PC-3 (cell line): ENCODE data around the gene ZSCAN12. TPM values are rescaled to one million over a fixed set of nuclear protein-coding genes. Genes with fewer than 3 reads are reported as not detected.
A peak's percentile ranks its signal among the peaks of the same experiment; 100 is the strongest.
"Not testable (repeated sequence)": the region's sequence is repeated elsewhere in the genome, so short reads cannot be mapped to it uniquely, and the experiment has no call there.

Experiments used
- ATAC-seq: fragments of 200-7000 bp; cut with Tn5 transposase; 2 replicates; pipeline ENCODE4 v1.9.1; 2020; ENCODE audit warnings: mild to moderate bottlenecking, moderate library complexity
- Bru-seq: library from RNA; stranded (reverse); fragments of 400-500 nt; gene quantifications from one replicate; lab custom pipeline; 2021; lab: Mats Ljungman, UMichigan
- BruChase-seq, 2 experiments: library from RNA; stranded (reverse); fragments of 400-500 nt; gene quantifications; one replicate each; lab custom pipeline; 2021; lab: Mats Ljungman, UMichigan
- BruUV-seq: library from RNA; stranded (reverse); fragments of 400-500 nt; replicated peaks from 2 replicates; lab custom pipeline; 2021; lab: Mats Ljungman, UMichigan
- CTCF ChIA-PET: fragments of 300-600 bp; sonication (Branson Sonifier 250); formaldehyde crosslinking; loops from one replicate; lab custom pipeline; 2022; ENCODE audit warnings: antibody characterized with exemption; lab: Charles Lee
- POLR2A ChIA-PET: fragments of 300-600 bp; sonication (Branson Sonifier 250); formaldehyde crosslinking; loops from one replicate; lab custom pipeline; 2022; ENCODE audit warnings: antibody characterized with exemption; ENCODE audit not compliant: unreplicated experiment; lab: Charles Lee
- DNase-seq: peaks from one replicate; pipeline ENCODE4 v3.0.0-alpha.2; 2015
- H2AFZ ChIP-seq: fragments of 300-600 bp; sonication (generic); 2 replicates; pipeline ENCODE4 v1.6.0; 2016; ENCODE audit warnings: antibody characterized with exemption, low read length
- H3F3A ChIP-seq: fragments of 300-600 bp; sonication (generic); one replicate; pipeline ENCODE4 v1.6.0; 2017; ENCODE audit warnings: antibody characterized with exemption, low read length, control low read depth, mild to moderate bottlenecking; ENCODE audit not compliant: unreplicated experiment
- H3K27ac ChIP-seq: fragments of 300-600 bp; sonication (generic); 2 replicates; pipeline ENCODE4 v1.5.1; 2016; ENCODE audit warnings: mild to moderate bottlenecking, low read length
- H3K27me3 ChIP-seq: fragments of 300-600 bp; sonication (generic); 2 replicates; pipeline ENCODE4 v1.6.1; 2016; ENCODE audit warnings: low read length, mixed read lengths
- H3K36me3 ChIP-seq: fragments of 300-600 bp; sonication (generic); 2 replicates; pipeline ENCODE4 v1.6.1; 2016; ENCODE audit warnings: low read depth, mixed run types, low read length, mixed read lengths
- H3K4me1 ChIP-seq: fragments of 300-600 bp; sonication (generic); 2 replicates; pipeline ENCODE4 v1.5.1; 2016; ENCODE audit warnings: low read length; ENCODE audit not compliant: insufficient read depth
- H3K4me2 ChIP-seq: fragments of 300-600 bp; sonication (generic); 2 replicates; pipeline ENCODE4 v1.6.0; 2016; ENCODE audit warnings: low read length
- H3K4me3 ChIP-seq: fragments of 300-600 bp; sonication (generic); 2 replicates; pipeline ENCODE4 v1.5.1; 2016; ENCODE audit warnings: mild to moderate bottlenecking, low read length, mixed read lengths
- H3K79me2 ChIP-seq: fragments of 300-600 bp; sonication (generic); 2 replicates; pipeline ENCODE4 v1.6.1; 2017; ENCODE audit warnings: low read length, mixed read lengths
- H3K9ac ChIP-seq: fragments of 300-600 bp; sonication (generic); 2 replicates; pipeline ENCODE4 v1.6.0; 2016; ENCODE audit warnings: mild to moderate bottlenecking, low read length
- H3K9me2 ChIP-seq: fragments of 300-600 bp; sonication (generic); replicated peaks from 2 replicates; pipeline ENCODE4 v1.6.1; 2016; ENCODE audit warnings: mixed run types, low read length, mixed read lengths
- H3K9me3 ChIP-seq: fragments of 300-600 bp; sonication (generic); 2 replicates; pipeline ENCODE4 v1.6.1; 2016; ENCODE audit warnings: low read length, mixed read lengths
- H4K20me1 ChIP-seq: fragments of 300-600 bp; sonication (generic); 2 replicates; pipeline ENCODE4 v1.6.1; 2016; ENCODE audit warnings: low read length, mixed read lengths
- EZH2 ChIP-seq: fragments of 300-600 bp; sonication (generic); IDR thresholded peaks from one replicate; pipeline ENCODE4 v1.6.1; 2017; ENCODE audit warnings: antibody characterized with exemption, mild to moderate bottlenecking, low read length; ENCODE audit not compliant: unreplicated experiment
- EZH2phosphoT487 ChIP-seq: fragments of 300-600 bp; sonication (generic); IDR thresholded peaks from 2 replicates; pipeline ENCODE4 v1.6.1; 2018; ENCODE audit warnings: mild to moderate bottlenecking, antibody characterized with exemption, low read length, borderline replicate concordance
- intact Hi-C: fragments of 100-400 bp; cut with micrococcal nuclease; formaldehyde crosslinking; loops from 2 replicates; pipeline ENCODE4 v1.9.0; 2023
- long read RNA-seq: library from polyadenylated mRNA; unstranded; transcript quantifications from one replicate; pipeline ENCODE4 v2.0.0, GENCODE V29; 2021; ENCODE audit not compliant: unreplicated experiment
- total RNA-seq: library from RNA; depleted of rRNA; stranded (reverse); fragments of >200 nt; gene quantifications from 2 replicates; pipeline ENCODE4 v1.2.3, GENCODE V29; 2014; rRNA removed
- TF ChIP-seq, protein P1 (sequence below): fragments of 300-600 bp; sonication (generic); conservative IDR thresholded peaks from 2 replicates; pipeline ENCODE4 v1.5.1; 2017; ENCODE audit warnings: antibody characterized with exemption, low read depth, mild to moderate bottlenecking, low read length

The ZSCAN12 gene
- total RNA-seq, result 0.58 and 0.95 TPM in 2 replicates
- Bru-seq, nascent RNA, result percentile 40 among the genes with signal in this experiment
- percentile 35 among the genes with signal in this experiment for BruChase-seq, experiment 1, labeled RNA remaining after a 6-hour chase
- BruChase-seq, experiment 2, labeled RNA remaining after a 2-hour chase, result percentile 41 among the genes with signal in this experiment
- long read RNA-seq, partial matches to known transcripts, result 0 of 6 reads
- long read RNA-seq, other reads (novel, unspliced or antisense), result 6 of 6 reads

DNA sequence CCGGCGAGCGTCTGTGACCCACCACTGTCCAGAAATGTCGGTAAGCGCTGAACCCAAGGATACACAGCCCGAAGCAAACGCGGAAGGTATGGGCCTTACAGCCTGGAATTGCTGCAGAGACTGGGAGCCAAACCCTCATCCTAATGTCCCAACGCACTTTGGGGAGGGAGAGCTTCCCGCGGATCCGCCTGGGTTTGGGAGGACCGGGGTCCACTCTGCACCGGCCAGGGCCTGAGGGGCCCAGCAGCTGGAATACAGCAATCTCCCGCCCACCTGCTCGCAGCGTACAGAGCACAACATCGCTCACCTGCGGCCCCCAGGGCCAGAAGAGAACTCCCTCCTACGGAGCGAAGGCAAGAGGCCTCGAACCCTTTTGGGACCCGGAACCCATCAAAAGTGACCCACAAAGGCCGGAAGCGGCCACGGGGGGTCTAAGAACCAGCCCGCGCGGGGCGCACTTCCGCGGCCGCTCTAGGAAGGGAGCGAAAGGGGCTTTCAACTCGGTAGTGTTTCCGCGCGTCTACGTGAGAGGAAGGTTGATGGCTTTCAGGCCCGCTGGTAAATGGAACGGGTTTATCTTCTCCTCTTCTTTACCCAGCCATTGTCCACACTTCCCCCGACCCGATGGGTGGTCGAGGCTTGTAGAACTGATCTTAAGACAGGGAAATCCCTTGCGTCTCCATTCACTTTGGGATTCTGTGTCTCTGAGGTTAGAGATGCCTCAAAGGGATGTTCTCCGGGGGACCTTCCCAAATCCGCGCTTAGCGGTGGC lies at the start of gene ZSCAN12:
ZSCAN12 (minus strand) TSS at position 398 of the 772 bp plus-strand sequence. CDS start 1,342 bp downstream, outside the sequence.
- CTCF ChIA-PET, result no interaction called here
- no TSS peak for BruUV-seq
- Histone ChIP-seq H2AFZ (no peak within 1 kb of the TSS), H3K79me2 (no peaks in the 10 kb centered on the region), H3K9ac (no peak within 1 kb of the TSS), H3K4me1 (peaks cover 7% of the 10 kb centered on the region), H3F3A (no peaks in the 10 kb centered on the region), H3K36me3 (no peaks in the 10 kb centered on the region), H3K9me3 (no peaks in the 10 kb centered on the region), H3K27me3 (no peaks in the 10 kb centered on the region), H3K4me3 (no peak within 1 kb of the TSS), H3K9me2 (no peaks in the 10 kb centered on the region), H3K27ac (no peak within 1 kb of the TSS), H4K20me1 (no peaks in the 10 kb centered on the region), H3K4me2 (no peak within 1 kb of the TSS)
- intact Hi-C loops, result loop anchor here (10.0 kb wide), 1 partner anchor 185 kb away; a partner anchor contains a TSS
- ATAC-seq (no peak), DNase-seq (no peak)
- TF ChIP-seq, protein P1, sequence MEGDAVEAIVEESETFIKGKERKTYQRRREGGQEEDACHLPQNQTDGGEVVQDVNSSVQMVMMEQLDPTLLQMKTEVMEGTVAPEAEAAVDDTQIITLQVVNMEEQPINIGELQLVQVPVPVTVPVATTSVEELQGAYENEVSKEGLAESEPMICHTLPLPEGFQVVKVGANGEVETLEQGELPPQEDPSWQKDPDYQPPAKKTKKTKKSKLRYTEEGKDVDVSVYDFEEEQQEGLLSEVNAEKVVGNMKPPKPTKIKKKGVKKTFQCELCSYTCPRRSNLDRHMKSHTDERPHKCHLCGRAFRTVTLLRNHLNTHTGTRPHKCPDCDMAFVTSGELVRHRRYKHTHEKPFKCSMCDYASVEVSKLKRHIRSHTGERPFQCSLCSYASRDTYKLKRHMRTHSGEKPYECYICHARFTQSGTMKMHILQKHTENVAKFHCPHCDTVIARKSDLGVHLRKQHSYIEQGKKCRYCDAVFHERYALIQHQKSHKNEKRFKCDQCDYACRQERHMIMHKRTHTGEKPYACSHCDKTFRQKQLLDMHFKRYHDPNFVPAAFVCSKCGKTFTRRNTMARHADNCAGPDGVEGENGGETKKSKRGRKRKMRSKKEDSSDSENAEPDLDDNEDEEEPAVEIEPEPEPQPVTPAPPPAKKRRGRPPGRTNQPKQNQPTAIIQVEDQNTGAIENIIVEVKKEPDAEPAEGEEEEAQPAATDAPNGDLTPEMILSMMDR, result no peak
- no peak for TF ChIP-seq EZH2
- TF ChIP-seq EZH2phosphoT487, result no peak
- POLR2A ChIA-PET, result no interaction called here

DNA sequence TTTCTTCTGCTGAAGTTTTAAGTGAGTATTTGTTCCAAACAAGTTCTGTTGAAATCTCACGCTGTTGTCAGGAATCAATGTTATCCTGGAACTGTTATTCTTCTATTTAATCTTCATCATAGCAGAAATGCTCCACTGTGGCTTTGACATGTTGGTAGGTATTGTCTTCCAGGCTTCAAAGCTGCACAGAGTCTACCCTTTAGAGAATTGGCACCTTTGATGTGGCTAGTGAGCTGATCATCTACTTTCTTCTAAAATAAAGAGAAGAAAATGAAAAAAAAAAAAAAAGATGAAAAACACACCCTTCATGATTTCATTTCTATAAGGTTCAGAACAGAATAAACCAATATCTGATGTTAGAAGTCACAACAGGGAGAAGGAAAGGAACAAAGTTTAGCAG lies 49.5 kb upstream of the ZSCAN12 start:
- Histone ChIP-seq H3K4me2 (no peak overlapping the region), H3F3A (no peaks in the 10 kb centered on the region), H3K36me3 (no peaks in the 10 kb centered on the region), H3K27ac (no peak overlapping the region), H3K79me2 (no peaks in the 10 kb centered on the region), H3K4me1 (no peaks in the 10 kb centered on the region), H3K27me3 (0 out of 2 replicates have a peak, but pooled peaks cover 10% of the 10 kb centered on the region), H4K20me1 (no peaks in the 10 kb centered on the region), H2AFZ (no peak overlapping the region), H3K4me3 (no peak overlapping the region), H3K9me2 (no peaks in the 10 kb centered on the region), H3K9me3 (no peaks in the 10 kb centered on the region), H3K9ac (no peak overlapping the region)
- TF ChIP-seq, protein P1, result no peak
- no peak for TF ChIP-seq EZH2
- POLR2A ChIA-PET, result no interaction called here
- CTCF ChIA-PET, result no interaction called here
- ATAC-seq, result no peak
- no peak for DNase-seq
- intact Hi-C loops, result no loop called here
- no TSS peak for BruUV-seq

DNA sequence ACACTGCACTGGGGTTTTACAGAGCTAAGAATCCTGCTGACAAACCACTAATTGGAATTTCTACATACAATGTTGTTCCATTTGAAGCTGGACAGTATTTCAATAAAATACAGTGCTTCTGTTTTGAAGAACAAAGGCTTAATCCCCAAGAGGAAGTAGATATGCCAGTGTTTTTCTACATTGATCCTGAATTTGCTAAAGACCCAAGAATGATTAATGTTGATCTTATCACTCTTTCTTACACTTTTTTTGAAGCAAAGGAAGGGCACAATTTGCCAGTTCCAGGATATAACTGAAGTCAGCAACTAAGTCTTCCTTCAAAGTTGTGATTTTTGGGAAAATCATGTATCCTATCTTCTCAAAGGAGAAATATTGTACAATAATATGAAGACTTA lies 48.0 kb upstream of the ZSCAN12 start:
- H3K4me2 ChIP-seq, ATAC-seq, H3K27me3 ChIP-seq, H3K4me3 ChIP-seq, POLR2A ChIA-PET, H3K4me1 ChIP-seq, H2AFZ ChIP-seq, DNase-seq, intact Hi-C loops, H3K9ac ChIP-seq, H3K79me2 ChIP-seq, BruUV-seq, H3F3A ChIP-seq, H3K9me2 ChIP-seq, H3K36me3 ChIP-seq, H3K9me3 ChIP-seq, H3K27ac ChIP-seq, H4K20me1 ChIP-seq: not testable (repeated sequence)
- CTCF ChIA-PET, result interaction anchor here (0.7 kb wide), 1 partner anchor 616 kb away, joined by 3 read pairs; no protein-coding TSS in a partner anchor
